Esophagus squamous epithelium (tissue), 4 donors: Measurements from ENCODE around the gene NPAS2.

Source experiments
- CTCF ChIP-seq, 6 experiments: fragments of 450-650 bp in 4 of 6; fragments of 200-600 bp in 2 of 6; sonication (generic) in 2 of 6; IDR thresholded peaks; one replicate each; pipeline ENCODE4 v1.5.1; 2016 to 2019; ENCODE audit warnings: antibody characterized with exemption in 6 of 6, mild to moderate bottlenecking in 4 of 6, moderate library complexity in 4 of 6
- POLR2A ChIP-seq, 4 donors: fragments of 450-650 bp; IDR thresholded peaks; one replicate each; pipeline ENCODE4 v1.6.1; 2017; ENCODE audit warnings: antibody characterized with exemption in 4 of 4, mild to moderate bottlenecking in 4 of 4, moderate library complexity in 3 of 4

- no peak for TF ChIP-seq CTCF (IDR thresholded peaks at IDR 0.05)
- TF ChIP-seq POLR2A (IDR thresholded peaks at IDR 0.05): no peak
These were observed 136.1 kb downstream of the NPAS2 start for GRCh38 chr2:100956081-100956480.
